IMR-90 (cell line): Measurements from ENCODE around the gene SHLD1. TPM values are rescaled to one million over a fixed set of nuclear protein-coding genes. Genes with fewer than 3 reads are reported as not detected.

Experiments used
- ATAC-seq: fragments of 200-7000 bp; cut with Tn5 transposase; 2 replicates; pipeline ENCODE4 v1.9.1; 2020; ENCODE audit warnings: low read depth, mild to moderate bottlenecking, moderate library complexity
- BruUV-seq: library from RNA; stranded (reverse); fragments of 400-500 nt; replicated peaks from 2 replicates; lab custom pipeline; 2021; lab: Mats Ljungman, UMichigan
- CTCF ChIA-PET: fragments of 300-600 bp; formaldehyde crosslinking; extraction: SDS; loops from one replicate; lab custom pipeline; 2021; ENCODE audit warnings: antibody characterized with exemption; lab: Yijun Ruan, JAX
- POLR2A ChIA-PET: fragments of 300-600 bp; sonication (Branson Sonifier 250); formaldehyde crosslinking; loops from one replicate; lab custom pipeline; 2022; ENCODE audit warnings: antibody characterized with exemption; ENCODE audit not compliant: unreplicated experiment; lab: Charles Lee
- DNase-seq: peaks from one replicate; pipeline ENCODE4 v3.0.0; 2013
- H2AFZ ChIP-seq: replicated peaks from 2 replicates; pipeline ENCODE3; 2013; ENCODE audit warnings: low read length, mild to moderate bottlenecking; ENCODE audit not compliant: poor library complexity
- H2AK5ac ChIP-seq: 2 replicates; pipeline ENCODE4 v1.6.1; 2013; ENCODE audit warnings: low read depth, low read length, inconsistent platforms
- H2AK9ac ChIP-seq: replicated peaks from 2 replicates; pipeline ENCODE3; 2013; ENCODE audit warnings: mild to moderate bottlenecking, low read depth, low read length, moderate library complexity; ENCODE audit not compliant: poor library complexity
- H2BK120ac ChIP-seq: 2 replicates; pipeline ENCODE4 v1.6.1; 2013; ENCODE audit warnings: low read depth, low read length, inconsistent platforms
- H2BK15ac ChIP-seq: 3 replicates; pipeline ENCODE4 v1.6.1; 2013; ENCODE audit warnings: low read depth, low read length, inconsistent platforms
- H2BK20ac ChIP-seq: 2 replicates; pipeline ENCODE4 v1.6.1; 2013; ENCODE audit warnings: low read depth, mild to moderate bottlenecking, inconsistent platforms, low read length, moderate library complexity
- H2BK5ac ChIP-seq: 2 replicates; pipeline ENCODE4 v1.6.1; 2013; ENCODE audit warnings: mild to moderate bottlenecking, low read depth, low read length, inconsistent platforms; ENCODE audit not compliant: poor library complexity, severe bottlenecking
- H3K14ac ChIP-seq: replicated peaks from 2 replicates; pipeline ENCODE4 v1.6.1; 2013; ENCODE audit warnings: low read depth, low read length, inconsistent platforms
- H3K18ac ChIP-seq: 2 replicates; pipeline ENCODE4 v1.6.1; 2013; ENCODE audit warnings: low read depth, low read length, control low read depth
- H3K23ac ChIP-seq: 2 replicates; pipeline ENCODE4 v1.6.1; 2013; ENCODE audit warnings: low read depth, low read length, inconsistent platforms
- H3K27ac ChIP-seq: 2 replicates; pipeline ENCODE4 v1.5.1; 2013; ENCODE audit warnings: mild to moderate bottlenecking, control low read depth, low read length; ENCODE audit not compliant: insufficient read depth
- H3K27me3 ChIP-seq: 2 replicates; pipeline ENCODE4 v1.6.1; 2013; ENCODE audit warnings: low read length; ENCODE audit not compliant: control insufficient read depth, insufficient read depth
- H3K36me3 ChIP-seq: 2 replicates; pipeline ENCODE4 v1.6.1; 2013; ENCODE audit warnings: low read length, mixed read lengths; ENCODE audit not compliant: control insufficient read depth, insufficient read depth
- H3K4ac ChIP-seq: 2 replicates; pipeline ENCODE4 v1.6.1; 2013; ENCODE audit warnings: low read depth, low read length, inconsistent platforms
- H3K4me1 ChIP-seq: 2 replicates; pipeline ENCODE4 v1.6.1; 2013; ENCODE audit warnings: low read length, mixed read lengths; ENCODE audit not compliant: control insufficient read depth, insufficient read depth
- H3K4me2 ChIP-seq: 2 replicates; pipeline ENCODE4 v1.6.1; 2013; ENCODE audit warnings: low read depth, mild to moderate bottlenecking, control low read depth, low read length, moderate library complexity
- H3K4me3 ChIP-seq: 2 replicates; pipeline ENCODE4 v1.5.1; 2013; ENCODE audit warnings: low read depth, mild to moderate bottlenecking, control low read depth, low read length, moderate library complexity; ENCODE audit not compliant: insufficient read depth
- H3K56ac ChIP-seq: 2 replicates; pipeline ENCODE4 v1.6.1; 2013; ENCODE audit warnings: low read length, inconsistent platforms; ENCODE audit not compliant: insufficient read depth; ENCODE audit errors: extremely low read depth
- H3K79me1 ChIP-seq, 2 experiments: 2 replicates each; pipeline ENCODE4 v1.6.1; 2013; ENCODE audit warnings: low read length in 2 of 2, inconsistent platforms in 1 of 2, low read depth in 1 of 2
- H3K9ac ChIP-seq: 2 replicates; pipeline ENCODE4 v1.6.1; 2013; ENCODE audit warnings: low read depth, low read length, control low read depth
- H3K9me1 ChIP-seq: 2 replicates; pipeline ENCODE4 v1.6.1; 2013; ENCODE audit warnings: low read length, inconsistent platforms; ENCODE audit not compliant: insufficient read depth
- H3K9me3 ChIP-seq: 2 replicates; pipeline ENCODE4 v1.6.1; 2013; ENCODE audit warnings: low read length; ENCODE audit not compliant: control insufficient read depth, insufficient read depth
- H4K20me1 ChIP-seq: 2 replicates; pipeline ENCODE4 v1.6.1; 2013; ENCODE audit warnings: low read length, inconsistent platforms; ENCODE audit not compliant: insufficient read depth
- H4K5ac ChIP-seq: 2 replicates; pipeline ENCODE4 v1.6.1; 2013; ENCODE audit warnings: mild to moderate bottlenecking, low read depth, low read length, control low read depth
- H4K8ac ChIP-seq, 2 experiments: 2 replicates each; pipeline ENCODE4 v1.6.1; 2013; ENCODE audit warnings: low read depth in 2 of 2, low read length in 2 of 2, control low read depth in 1 of 2, inconsistent platforms in 1 of 2
- H4K91ac ChIP-seq: 2 replicates; pipeline ENCODE4 v1.6.1; 2013; ENCODE audit warnings: low read depth, low read length, inconsistent platforms; ENCODE audit not compliant: insufficient read depth
- BHLHE40 ChIP-seq: fragments of 150-350 bp; IDR thresholded peaks from 2 replicates; pipeline ENCODE4 v1.6.1; 2016; ENCODE audit warnings: mild to moderate bottlenecking, low read depth, low read length
- CEBPB ChIP-seq: IDR thresholded peaks from 2 replicates; pipeline ENCODE4 v1.6.1; 2012; ENCODE audit warnings: low read depth, low read length, improper control_type of control experiment
- CHD1 ChIP-seq: IDR thresholded peaks from 2 replicates; pipeline ENCODE4 v1.6.1; 2012; ENCODE audit warnings: low read depth, low read length, improper control_type of control experiment
- ELK1 ChIP-seq: fragments of 150-350 bp; IDR thresholded peaks from 2 replicates; pipeline ENCODE4 v1.6.1; 2016; ENCODE audit warnings: low read depth, mild to moderate bottlenecking, low read length, moderate library complexity, borderline replicate concordance
- FOS ChIP-seq: fragments of 150-350 bp; IDR thresholded peaks from 2 replicates; pipeline ENCODE4 v1.6.1; 2016; ENCODE audit warnings: low read depth, low read length
- MAFK ChIP-seq: IDR thresholded peaks from 2 replicates; pipeline ENCODE4 v1.6.1; 2012; ENCODE audit warnings: low read depth, low read length, improper control_type of control experiment
- MAZ ChIP-seq: IDR thresholded peaks from 2 replicates; pipeline ENCODE4 v1.6.1; 2012; ENCODE audit warnings: low read depth, mild to moderate bottlenecking, low read length, improper control_type of control experiment, moderate library complexity, borderline replicate concordance
- MXI1 ChIP-seq: IDR thresholded peaks from 2 replicates; pipeline ENCODE4 v1.6.1; 2012; ENCODE audit warnings: low read depth, mild to moderate bottlenecking, low read length, moderate library complexity, borderline replicate concordance
- NFE2L2 ChIP-seq: fragments of 150-350 bp; IDR thresholded peaks from 2 replicates; pipeline ENCODE4 v1.6.1; 2016; ENCODE audit warnings: low read depth, mild to moderate bottlenecking, low read length
- POLR2A ChIP-seq: IDR thresholded peaks from 2 replicates; pipeline ENCODE4 v1.6.1; 2012; ENCODE audit warnings: mild to moderate bottlenecking, low read depth, low read length
- RAD21 ChIP-seq: IDR thresholded peaks from 2 replicates; pipeline ENCODE4 v1.6.1; 2012; ENCODE audit warnings: low read length, improper control_type of control experiment
- RCOR1 ChIP-seq: IDR thresholded peaks from 2 replicates; pipeline ENCODE4 v1.6.1; 2012; ENCODE audit warnings: mild to moderate bottlenecking, low read length, improper control_type of control experiment; ENCODE audit not compliant: insufficient replicate concordance
- RFX5 ChIP-seq: IDR thresholded peaks from 2 replicates; pipeline ENCODE4 v1.8.0; 2012; ENCODE audit warnings: low read depth, mild to moderate bottlenecking, low read length, moderate library complexity
- SMC3 ChIP-seq: fragments of 150-350 bp; IDR thresholded peaks from 2 replicates; pipeline ENCODE4 v1.6.1; 2016; ENCODE audit warnings: low read depth, mild to moderate bottlenecking, antibody characterized with exemption, low read length, moderate library complexity
- WGBS, 2 experiments: methylation state at CpG; one replicate each; pipeline versions ENCODE4 v1.1.5 to v1.1.7; 2013; ENCODE audit warnings: missing lambda C conversion rate in 2 of 2; ENCODE audit not compliant: insufficient read length in 1 of 2; ENCODE audit errors: extremely low coverage in 2 of 2; 5-methylcytosine and 5-hydroxymethylcytosine counted together
- dilution Hi-C: fragments of 300-500 bp; cut with HindIII; formaldehyde crosslinking; loops from one replicate; pipeline ENCODE4 v1.14.3; 2018; ENCODE audit warnings: low sequenced_read_pairs; ENCODE audit not compliant: unreplicated experiment
- in situ Hi-C: fragments of 300-500 bp; cut with MboI; formaldehyde crosslinking; loops from 3 replicates; pipeline ENCODE4 v1.14.3; 2019; ENCODE audit warnings: low sequenced_read_pairs, inconsistent platforms, mixed read lengths
- intact Hi-C: fragments of 100-400 bp; cut with micrococcal nuclease; formaldehyde crosslinking; loops from 2 replicates; pipeline ENCODE4 v1.10.0; 2022
- polyA plus RNA-seq, 3 experiments: library from polyadenylated mRNA; depleted of rRNA; stranded (reverse); fragments of >200 nt; gene quantifications; 2 replicates each; pipeline ENCODE4 v1.2.3, GENCODE V29; 2012; ENCODE audit warnings: low replicate concordance in 1 of 3
- total RNA-seq: library from RNA; depleted of rRNA; stranded (reverse); fragments of >200 nt; gene quantifications from 2 replicates; pipeline ENCODE4 v1.2.3, GENCODE V29; 2012
- TF ChIP-seq, protein P1 (sequence below): conservative IDR thresholded peaks from 2 replicates; pipeline ENCODE4 v1.5.1; 2012; ENCODE audit warnings: mild to moderate bottlenecking, low read depth, low read length, improper control_type of control experiment
- TF ChIP-seq, protein P2 (sequence below): fragments of 150-350 bp; IDR thresholded peaks from 2 replicates; pipeline ENCODE4 v1.6.1; 2017; ENCODE audit warnings: mild to moderate bottlenecking, antibody characterized with exemption, low read length, low read depth

SHLD1 gene
- total and polyA plus RNA-seq, 2 of the 4 experiments (the other 2 are of a cell fraction): 2.6 to 3.0 TPM

GRCh38 chr20:5773589-5773988 lies 23.4 kb downstream of the SHLD1 start:
- no peak overlapping the region for H3K9ac ChIP-seq
- H3K4me2 ChIP-seq: no peak overlapping the region
- no peaks in the 10 kb centered on the region for H3K9me1 ChIP-seq
- no peak overlapping the region for H3K4me3 ChIP-seq
- no peaks in the 10 kb centered on the region for H3K79me1 ChIP-seq
- no peak overlapping the region for H2BK15ac ChIP-seq
- TF ChIP-seq MAZ: no peak
- TF ChIP-seq SMC3: no peak
- TF ChIP-seq, protein P1, sequence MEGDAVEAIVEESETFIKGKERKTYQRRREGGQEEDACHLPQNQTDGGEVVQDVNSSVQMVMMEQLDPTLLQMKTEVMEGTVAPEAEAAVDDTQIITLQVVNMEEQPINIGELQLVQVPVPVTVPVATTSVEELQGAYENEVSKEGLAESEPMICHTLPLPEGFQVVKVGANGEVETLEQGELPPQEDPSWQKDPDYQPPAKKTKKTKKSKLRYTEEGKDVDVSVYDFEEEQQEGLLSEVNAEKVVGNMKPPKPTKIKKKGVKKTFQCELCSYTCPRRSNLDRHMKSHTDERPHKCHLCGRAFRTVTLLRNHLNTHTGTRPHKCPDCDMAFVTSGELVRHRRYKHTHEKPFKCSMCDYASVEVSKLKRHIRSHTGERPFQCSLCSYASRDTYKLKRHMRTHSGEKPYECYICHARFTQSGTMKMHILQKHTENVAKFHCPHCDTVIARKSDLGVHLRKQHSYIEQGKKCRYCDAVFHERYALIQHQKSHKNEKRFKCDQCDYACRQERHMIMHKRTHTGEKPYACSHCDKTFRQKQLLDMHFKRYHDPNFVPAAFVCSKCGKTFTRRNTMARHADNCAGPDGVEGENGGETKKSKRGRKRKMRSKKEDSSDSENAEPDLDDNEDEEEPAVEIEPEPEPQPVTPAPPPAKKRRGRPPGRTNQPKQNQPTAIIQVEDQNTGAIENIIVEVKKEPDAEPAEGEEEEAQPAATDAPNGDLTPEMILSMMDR: no peak
- TF ChIP-seq RAD21: no peak
- no peak for TF ChIP-seq FOS
- no peak for TF ChIP-seq RCOR1
- TF ChIP-seq CHD1: no peak
- TF ChIP-seq ELK1: no peak
- no peak for TF ChIP-seq RFX5
- TF ChIP-seq, protein P2, sequence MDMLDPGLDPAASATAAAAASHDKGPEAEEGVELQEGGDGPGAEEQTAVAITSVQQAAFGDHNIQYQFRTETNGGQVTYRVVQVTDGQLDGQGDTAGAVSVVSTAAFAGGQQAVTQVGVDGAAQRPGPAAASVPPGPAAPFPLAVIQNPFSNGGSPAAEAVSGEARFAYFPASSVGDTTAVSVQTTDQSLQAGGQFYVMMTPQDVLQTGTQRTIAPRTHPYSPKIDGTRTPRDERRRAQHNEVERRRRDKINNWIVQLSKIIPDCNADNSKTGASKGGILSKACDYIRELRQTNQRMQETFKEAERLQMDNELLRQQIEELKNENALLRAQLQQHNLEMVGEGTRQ: no peak
- no peak for TF ChIP-seq BHLHE40
- TF ChIP-seq NFE2L2: no peak
- TF ChIP-seq POLR2A: no peak
- TF ChIP-seq MXI1: no peak
- TF ChIP-seq CEBPB: no peak
- TF ChIP-seq MAFK: no peak
- DNase-seq (no peak), ATAC-seq (no peak)
- no peak overlapping the region for H2AFZ ChIP-seq
- intact Hi-C loops: no loop called here
- H3K18ac ChIP-seq: no peak overlapping the region
- H2AK9ac ChIP-seq: no peak overlapping the region
- H4K5ac ChIP-seq: no peak overlapping the region
- H3K14ac ChIP-seq: no peak overlapping the region
- dilution Hi-C loops: no loop called here
- no peaks in the 10 kb centered on the region for H3K4me1 ChIP-seq
- peaks cover 12% of the 10 kb centered on the region; the same call in 1 of the 2 replicates for H3K36me3 ChIP-seq
- H2BK20ac ChIP-seq: no peak overlapping the region
- no TSS peak for BruUV-seq
- no peak overlapping the region for H2BK5ac ChIP-seq
- H3K4ac ChIP-seq: no peak overlapping the region
- H3K23ac ChIP-seq: no peak overlapping the region
- no peaks in the 10 kb centered on the region for H4K20me1 ChIP-seq
- H4K8ac ChIP-seq: no peak overlapping the region
- no peak overlapping the region for H2AK5ac ChIP-seq
- in situ Hi-C loops: loop anchor here (10.0 kb wide), 1 partner anchor 199 kb away; no protein-coding TSS in a partner anchor
- H3K27me3 ChIP-seq: no peaks in the 10 kb centered on the region
- ChIA-PET CTCF (no interaction called here), POLR2A (no interaction called here)
- no peak overlapping the region for H4K91ac ChIP-seq
- H3K27ac ChIP-seq: no peak overlapping the region
- no peak overlapping the region for H3K56ac ChIP-seq
- H3K9me3 ChIP-seq: no peaks in the 10 kb centered on the region
- WGBS, 2 experiments: 100% methylated on average over 1 of the region's 8 CpGs; no CpG with 5 or more reads in 1 of the 2 experiments
- no peak overlapping the region for H2BK120ac ChIP-seq
